Neutrophil (primary cell): ENCODE measurements around the gene GRIK4.

Source experiments
- H3K27ac ChIP-seq: fragments of 200-600 bp; sonication (generic); 2 replicates; pipeline ENCODE4 v1.5.1; 2016; ENCODE audit warnings: mild to moderate bottlenecking, moderate library complexity
- H3K27me3 ChIP-seq: fragments of 200-600 bp; sonication (generic); 2 replicates; pipeline ENCODE4 v1.6.0; 2016; ENCODE audit warnings: mild to moderate bottlenecking
- H3K36me3 ChIP-seq: fragments of 200-600 bp; sonication (generic); 2 replicates; pipeline ENCODE4 v1.5.1; 2017
- H3K4me1 ChIP-seq, 2 experiments: fragments of 200-600 bp in 1 of 2; sonication (generic) in 1 of 2; 1 replicate in 1 of 2; 2 replicates in 1 of 2; pipeline versions ENCODE4 v1.5.1 to v1.6.1; 2013 to 2016; ENCODE audit warnings: low read depth in 1 of 2, low read length in 1 of 2, mild to moderate bottlenecking in 1 of 2, moderate library complexity in 1 of 2; ENCODE audit not compliant: control insufficient read depth in 1 of 2, insufficient read depth in 1 of 2
- H3K4me3 ChIP-seq, 2 experiments: fragments of 200-600 bp in 1 of 2; sonication (generic) in 1 of 2; 1 replicate in 1 of 2; 2 replicates in 1 of 2; pipeline ENCODE4 v1.5.1; 2013 to 2016; ENCODE audit warnings: low read depth in 1 of 2, low read length in 1 of 2, mild to moderate bottlenecking in 1 of 2, moderate library complexity in 1 of 2
- H3K9me3 ChIP-seq: fragments of 200-600 bp; sonication (generic); 2 replicates; pipeline ENCODE4 v1.5.1; 2016
- CTCF ChIP-seq: fragments of 200-600 bp; sonication (generic); IDR thresholded peaks from 2 replicates; pipeline ENCODE4 v1.5.1; 2016; ENCODE audit warnings: antibody characterized with exemption

The GRIK4 gene

DNA sequence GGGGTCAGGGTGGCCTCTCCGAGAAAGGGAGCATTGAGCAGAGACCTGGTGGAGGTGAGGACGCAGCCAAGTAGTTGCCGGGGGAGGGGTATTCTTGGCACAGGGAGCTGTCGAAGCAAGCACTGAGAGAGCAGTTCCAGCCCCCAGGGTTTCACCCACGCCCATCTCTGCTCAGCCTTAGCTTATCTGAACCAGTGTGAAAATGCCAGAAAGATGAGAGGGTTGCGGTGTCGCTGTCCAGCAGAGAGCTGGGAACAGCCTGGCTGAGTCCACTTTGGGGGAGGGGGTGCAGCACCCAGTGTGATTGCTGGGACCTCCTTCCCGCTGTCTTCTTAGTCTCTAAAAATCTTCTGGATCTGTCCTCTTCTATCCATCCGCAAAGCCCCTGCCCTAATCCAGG is 389.1 kb downstream of the GRIK4 start:
- H3K27ac ChIP-seq: no peak overlapping the region
- no peaks in the 10 kb centered on the region for H3K4me1 ChIP-seq
- H3K36me3 ChIP-seq: no peaks in the 10 kb centered on the region
- TF ChIP-seq CTCF: no peak
- H3K4me3 ChIP-seq: no peak overlapping the region
- peaks cover 27% of the 10 kb centered on the region for H3K27me3 ChIP-seq
- H3K9me3 ChIP-seq: no peaks in the 10 kb centered on the region

DNA sequence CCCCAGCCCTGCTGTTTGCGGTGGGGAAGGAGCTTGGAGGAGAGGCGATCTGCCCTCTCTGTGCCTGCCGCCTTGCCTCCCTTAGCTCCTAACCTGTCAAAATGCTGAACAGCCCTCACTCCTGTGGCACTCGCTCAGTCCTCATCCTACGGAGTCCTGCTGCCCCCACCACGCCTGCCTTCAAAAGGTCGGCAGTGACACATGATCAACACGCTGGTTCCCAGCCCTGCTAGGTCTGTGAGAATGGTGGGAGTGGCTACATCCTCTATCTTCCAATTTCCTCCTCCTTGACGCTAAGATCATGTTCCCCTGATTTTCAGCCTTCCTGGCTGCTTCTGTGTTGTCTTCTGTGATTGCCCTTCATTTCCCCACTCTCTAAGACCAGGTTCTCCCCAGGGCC is 392.1 kb downstream of the GRIK4 start:
- Histone ChIP-seq H3K4me1 (peaks cover 0 to 4% of the 10 kb centered on the region in 2 experiments), H3K36me3 (no peaks in the 10 kb centered on the region), H3K27me3 (peaks cover 20% of the 10 kb centered on the region), H3K9me3 (no peaks in the 10 kb centered on the region), H3K27ac (no peak overlapping the region), H3K4me3 (no peak overlapping the region)
- TF ChIP-seq CTCF: no peak

GRCh38 chr11:120904116-120904515 is 392.6 kb downstream of the GRIK4 start:
- no peaks in the 10 kb centered on the region for H3K36me3 ChIP-seq
- H3K27me3 ChIP-seq: peaks cover 17% of the 10 kb centered on the region
- H3K4me1 ChIP-seq: peaks cover 0 to 8% of the 10 kb centered on the region in 2 experiments
- no peak overlapping the region for H3K27ac ChIP-seq
- H3K9me3 ChIP-seq: no peaks in the 10 kb centered on the region
- no peak overlapping the region for H3K4me3 ChIP-seq
- no peak for TF ChIP-seq CTCF

- H3K27ac ChIP-seq: no peak overlapping the region
- H3K36me3 ChIP-seq: no peaks in the 10 kb centered on the region
- H3K9me3 ChIP-seq: no peaks in the 10 kb centered on the region
- no peaks in the 10 kb centered on the region for H3K27me3 ChIP-seq
- TF ChIP-seq CTCF: no peak
- H3K4me3 ChIP-seq: no peak overlapping the region
- H3K4me1 ChIP-seq: peaks cover 0 to 11% of the 10 kb centered on the region in 2 experiments
These were observed 395.2 kb downstream of the GRIK4 start for GRCh38 chr11:120906766-120907165.

GRCh38 chr11:120907971-120908370 is 396.4 kb downstream of the GRIK4 start:
- H3K36me3 ChIP-seq: no peaks in the 10 kb centered on the region
- no peak overlapping the region for H3K4me3 ChIP-seq
- TF ChIP-seq CTCF: no peak
- H3K9me3 ChIP-seq: no peaks in the 10 kb centered on the region
- H3K4me1 ChIP-seq: peaks cover 0 to 11% of the 10 kb centered on the region in 2 experiments
- no peak overlapping the region for H3K27ac ChIP-seq
- H3K27me3 ChIP-seq: no peaks in the 10 kb centered on the region
